ENCODE results near the gene HASPIN. TPM values are rescaled to one million over a fixed set of nuclear protein-coding genes. Genes with fewer than 3 reads are reported as not detected.
A peak's percentile ranks its signal among the peaks of the same experiment; 100 is the strongest.

The HASPIN gene
- total and polyA plus RNA-seq, 9 of the 15 experiments (the other 6 are each of a cell fraction or from before 2014, with no cell fraction given): 0.81 to 13.5 (median 9.9) TPM

DNA sequence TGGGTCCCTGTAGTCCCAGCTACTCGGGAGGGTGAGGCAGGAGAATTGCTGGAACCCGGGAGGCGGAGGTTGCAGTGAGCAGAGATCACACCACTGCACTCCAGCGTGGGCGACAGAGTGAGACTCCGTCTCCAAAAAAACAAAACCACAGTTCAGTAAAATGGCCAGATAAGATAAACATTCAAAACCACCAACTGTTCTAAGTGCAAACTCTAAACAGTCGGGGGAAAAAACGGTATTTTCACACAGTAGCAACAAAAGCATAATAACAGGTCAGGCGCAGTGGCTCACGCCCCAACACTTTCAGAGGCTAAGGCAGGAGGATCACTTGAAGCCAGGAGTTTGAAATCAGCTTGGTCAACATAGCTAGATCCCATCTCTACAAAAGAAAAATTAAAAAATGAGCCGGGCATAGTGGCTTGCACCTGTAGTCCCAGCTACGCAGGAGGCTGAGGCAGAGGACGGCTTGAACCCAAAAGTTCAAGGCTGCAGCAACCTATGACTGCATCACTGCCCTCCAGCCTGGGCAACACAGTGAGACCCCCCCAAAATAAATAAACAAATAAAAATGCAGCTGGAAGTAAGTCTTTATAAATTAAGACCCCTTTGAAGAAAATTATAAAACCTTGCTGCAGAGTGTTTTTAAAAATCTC lies 10.8 kb upstream of the HASPIN start (continued):
- TF ChIP-seq, protein P1, sequence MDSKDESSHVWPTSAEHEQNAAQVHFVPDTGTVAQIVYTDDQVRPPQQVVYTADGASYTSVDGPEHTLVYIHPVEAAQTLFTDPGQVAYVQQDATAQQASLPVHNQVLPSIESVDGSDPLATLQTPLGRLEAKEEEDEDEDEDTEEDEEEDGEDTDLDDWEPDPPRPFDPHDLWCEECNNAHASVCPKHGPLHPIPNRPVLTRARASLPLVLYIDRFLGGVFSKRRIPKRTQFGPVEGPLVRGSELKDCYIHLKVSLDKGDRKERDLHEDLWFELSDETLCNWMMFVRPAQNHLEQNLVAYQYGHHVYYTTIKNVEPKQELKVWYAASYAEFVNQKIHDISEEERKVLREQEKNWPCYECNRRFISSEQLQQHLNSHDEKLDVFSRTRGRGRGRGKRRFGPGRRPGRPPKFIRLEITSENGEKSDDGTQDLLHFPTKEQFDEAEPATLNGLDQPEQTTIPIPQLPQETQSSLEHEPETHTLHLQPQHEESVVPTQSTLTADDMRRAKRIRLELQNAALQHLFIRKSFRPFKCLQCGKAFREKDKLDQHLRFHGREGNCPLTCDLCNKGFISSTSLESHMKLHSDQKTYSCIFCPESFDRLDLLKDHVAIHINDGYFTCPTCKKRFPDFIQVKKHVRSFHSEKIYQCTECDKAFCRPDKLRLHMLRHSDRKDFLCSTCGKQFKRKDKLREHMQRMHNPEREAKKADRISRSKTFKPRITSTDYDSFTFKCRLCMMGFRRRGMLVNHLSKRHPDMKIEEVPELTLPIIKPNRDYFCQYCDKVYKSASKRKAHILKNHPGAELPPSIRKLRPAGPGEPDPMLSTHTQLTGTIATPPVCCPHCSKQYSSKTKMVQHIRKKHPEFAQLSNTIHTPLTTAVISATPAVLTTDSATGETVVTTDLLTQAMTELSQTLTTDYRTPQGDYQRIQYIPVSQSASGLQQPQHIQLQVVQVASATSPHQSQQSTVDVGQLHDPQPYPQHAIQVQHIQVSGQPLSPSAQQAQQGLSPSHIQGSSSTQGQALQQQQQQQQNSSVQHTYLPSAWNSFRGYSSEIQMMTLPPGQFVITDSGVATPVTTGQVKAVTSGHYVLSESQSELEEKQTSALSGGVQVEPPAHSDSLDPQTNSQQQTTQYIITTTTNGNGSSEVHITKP (IDR thresholded peaks at IDR 0.05; ENCODE audit: partially characterized antibody): no peak
- no peak for TF ChIP-seq ZFPM2 (CRISPR knock-in tag; IDR thresholded peaks at IDR 0.05)
- no peak for TF ChIP-seq ZNF445 (CRISPR knock-in tag; IDR thresholded peaks at IDR 0.05; ENCODE audit: low read depth)
- no peak for TF ChIP-seq RBM39 (optimal IDR thresholded peaks at IDR 0.05; ENCODE audit: low read depth, low read length)
- peak; percentile 72; the same call in 1 of the 2 replicates for TF ChIP-seq EP300 (IDR thresholded peaks at IDR 0.05; ENCODE audit: low read length)
- TF ChIP-seq HNRNPK (IDR thresholded peaks at IDR 0.05; ENCODE audit: low read depth, low read length, poor library complexity, severe bottlenecking): no peak
- TF ChIP-seq, protein P2, sequence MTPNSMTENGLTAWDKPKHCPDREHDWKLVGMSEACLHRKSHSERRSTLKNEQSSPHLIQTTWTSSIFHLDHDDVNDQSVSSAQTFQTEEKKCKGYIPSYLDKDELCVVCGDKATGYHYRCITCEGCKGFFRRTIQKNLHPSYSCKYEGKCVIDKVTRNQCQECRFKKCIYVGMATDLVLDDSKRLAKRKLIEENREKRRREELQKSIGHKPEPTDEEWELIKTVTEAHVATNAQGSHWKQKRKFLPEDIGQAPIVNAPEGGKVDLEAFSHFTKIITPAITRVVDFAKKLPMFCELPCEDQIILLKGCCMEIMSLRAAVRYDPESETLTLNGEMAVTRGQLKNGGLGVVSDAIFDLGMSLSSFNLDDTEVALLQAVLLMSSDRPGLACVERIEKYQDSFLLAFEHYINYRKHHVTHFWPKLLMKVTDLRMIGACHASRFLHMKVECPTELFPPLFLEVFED (CRISPR knock-in tag; conservative IDR thresholded peaks at IDR 0.05): no peak
- TF ChIP-seq POLR2A (conservative IDR thresholded peaks at IDR 0.05): no peak
- no peak for TF ChIP-seq PHF8 (IDR thresholded peaks at IDR 0.05; ENCODE audit: borderline replicate concordance, low read length)
- TF ChIP-seq, protein P3, sequence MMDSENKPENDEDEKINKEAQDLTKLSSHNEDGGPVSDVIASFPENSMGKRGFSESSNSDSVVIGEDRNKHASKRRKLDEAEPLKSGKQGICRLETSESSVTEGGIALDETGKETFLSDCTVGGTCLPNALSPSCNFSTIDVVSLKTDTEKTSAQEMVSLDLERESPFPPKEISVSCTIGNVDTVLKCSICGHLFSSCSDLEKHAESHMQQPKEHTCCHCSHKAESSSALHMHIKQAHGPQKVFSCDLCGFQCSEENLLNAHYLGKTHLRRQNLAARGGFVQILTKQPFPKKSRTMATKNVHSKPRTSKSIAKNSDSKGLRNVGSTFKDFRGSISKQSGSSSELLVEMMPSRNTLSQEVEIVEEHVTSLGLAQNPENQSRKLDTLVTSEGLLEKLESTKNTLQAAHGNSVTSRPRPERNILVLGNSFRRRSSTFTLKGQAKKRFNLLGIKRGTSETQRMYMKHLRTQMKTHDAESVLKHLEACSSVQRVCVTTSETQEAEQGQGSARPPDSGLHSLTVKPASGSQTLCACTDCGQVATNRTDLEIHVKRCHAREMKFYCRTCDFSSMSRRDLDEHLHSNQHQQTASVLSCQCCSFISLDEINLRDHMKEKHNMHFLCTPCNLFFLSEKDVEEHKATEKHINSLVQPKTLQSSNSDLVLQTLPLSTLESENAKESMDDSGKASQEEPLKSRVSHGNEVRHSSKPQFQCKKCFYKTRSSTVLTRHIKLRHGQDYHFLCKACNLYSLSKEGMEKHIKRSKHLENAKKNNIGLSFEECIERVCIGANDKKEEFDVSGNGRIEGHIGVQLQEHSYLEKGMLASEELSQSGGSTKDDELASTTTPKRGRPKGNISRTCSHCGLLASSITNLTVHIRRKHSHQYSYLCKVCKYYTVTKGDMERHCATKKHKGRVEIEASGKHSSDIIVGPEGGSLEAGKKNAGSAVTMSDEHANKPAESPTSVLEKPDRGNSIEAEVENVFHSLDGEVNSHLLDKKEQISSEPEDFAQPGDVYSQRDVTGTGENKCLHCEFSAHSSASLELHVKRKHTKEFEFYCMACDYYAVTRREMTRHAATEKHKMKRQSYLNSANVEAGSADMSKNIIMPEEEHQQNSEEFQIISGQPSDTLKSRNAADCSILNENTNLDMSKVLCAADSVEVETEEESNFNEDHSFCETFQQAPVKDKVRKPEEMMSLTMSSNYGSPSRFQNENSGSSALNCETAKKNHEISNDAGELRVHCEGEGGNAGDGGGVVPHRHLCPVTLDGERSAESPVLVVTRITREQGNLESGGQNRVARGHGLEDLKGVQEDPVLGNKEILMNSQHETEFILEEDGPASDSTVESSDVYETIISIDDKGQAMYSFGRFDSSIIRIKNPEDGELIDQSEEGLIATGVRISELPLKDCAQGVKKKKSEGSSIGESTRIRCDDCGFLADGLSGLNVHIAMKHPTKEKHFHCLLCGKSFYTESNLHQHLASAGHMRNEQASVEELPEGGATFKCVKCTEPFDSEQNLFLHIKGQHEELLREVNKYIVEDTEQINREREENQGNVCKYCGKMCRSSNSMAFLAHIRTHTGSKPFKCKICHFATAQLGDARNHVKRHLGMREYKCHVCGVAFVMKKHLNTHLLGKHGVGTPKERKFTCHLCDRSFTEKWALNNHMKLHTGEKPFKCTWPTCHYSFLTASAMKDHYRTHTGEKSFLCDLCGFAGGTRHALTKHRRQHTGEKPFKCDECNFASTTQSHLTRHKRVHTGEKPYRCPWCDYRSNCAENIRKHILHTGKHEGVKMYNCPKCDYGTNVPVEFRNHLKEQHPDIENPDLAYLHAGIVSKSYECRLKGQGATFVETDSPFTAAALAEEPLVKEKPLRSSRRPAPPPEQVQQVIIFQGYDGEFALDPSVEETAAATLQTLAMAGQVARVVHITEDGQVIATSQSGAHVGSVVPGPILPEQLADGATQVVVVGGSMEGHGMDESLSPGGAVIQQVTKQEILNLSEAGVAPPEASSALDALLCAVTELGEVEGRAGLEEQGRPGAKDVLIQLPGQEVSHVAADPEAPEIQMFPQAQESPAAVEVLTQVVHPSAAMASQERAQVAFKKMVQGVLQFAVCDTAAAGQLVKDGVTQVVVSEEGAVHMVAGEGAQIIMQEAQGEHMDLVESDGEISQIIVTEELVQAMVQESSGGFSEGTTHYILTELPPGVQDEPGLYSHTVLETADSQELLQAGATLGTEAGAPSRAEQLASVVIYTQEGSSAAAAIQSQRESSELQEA (IDR thresholded peaks at IDR 0.05; ENCODE audit: low read depth): no peak
- no peak for TF ChIP-seq JUN (IDR thresholded peaks at IDR 0.05; ENCODE audit: borderline replicate concordance, low read depth, low read length)
- TF ChIP-seq JUN (CRISPR knock-in tag; IDR thresholded peaks at IDR 0.05; ENCODE audit: borderline replicate concordance): no peak
- no peak for TF ChIP-seq PTBP1 (IDR thresholded peaks at IDR 0.05; ENCODE audit: low read depth, low read length)
- TF ChIP-seq, protein P4, sequence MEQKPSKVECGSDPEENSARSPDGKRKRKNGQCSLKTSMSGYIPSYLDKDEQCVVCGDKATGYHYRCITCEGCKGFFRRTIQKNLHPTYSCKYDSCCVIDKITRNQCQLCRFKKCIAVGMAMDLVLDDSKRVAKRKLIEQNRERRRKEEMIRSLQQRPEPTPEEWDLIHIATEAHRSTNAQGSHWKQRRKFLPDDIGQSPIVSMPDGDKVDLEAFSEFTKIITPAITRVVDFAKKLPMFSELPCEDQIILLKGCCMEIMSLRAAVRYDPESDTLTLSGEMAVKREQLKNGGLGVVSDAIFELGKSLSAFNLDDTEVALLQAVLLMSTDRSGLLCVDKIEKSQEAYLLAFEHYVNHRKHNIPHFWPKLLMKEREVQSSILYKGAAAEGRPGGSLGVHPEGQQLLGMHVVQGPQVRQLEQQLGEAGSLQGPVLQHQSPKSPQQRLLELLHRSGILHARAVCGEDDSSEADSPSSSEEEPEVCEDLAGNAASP (IDR thresholded peaks at IDR 0.05): no peak
